ENCODE measurements around the gene SLC66A3. TPM values are rescaled to one million over a fixed set of nuclear protein-coding genes. Genes with fewer than 3 reads are reported as not detected.

Gene SLC66A3
- total RNA-seq, 1 experiment from 2014 or later = 12.5 TPM

DNA sequence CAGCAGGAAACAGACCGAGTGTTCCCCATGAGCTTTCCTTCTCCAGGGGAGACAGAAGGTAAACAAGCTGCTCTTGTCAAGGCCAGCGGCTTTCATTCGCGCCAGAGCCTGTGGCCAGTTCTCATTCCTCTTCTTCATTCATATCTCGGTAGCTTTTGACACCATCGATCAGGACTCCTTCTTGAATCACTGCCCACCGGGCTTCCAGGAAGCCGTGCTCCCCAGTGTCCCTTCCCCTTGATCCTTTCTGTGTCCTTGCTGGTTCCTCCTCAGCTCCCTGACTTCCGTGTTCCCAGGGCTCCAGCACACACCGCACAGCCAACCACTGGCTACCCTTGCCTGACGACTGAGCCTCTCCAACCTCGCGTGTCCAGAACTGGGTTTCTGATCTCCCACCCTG lies 14.1 kb downstream of the SLC66A3 start:
- ChIA-PET POLR2A (no interaction called here), CTCF (interaction anchor here (2.4 kb wide), 1 partner anchor 37 kb away, joined by 12 read pairs; a partner anchor contains a TSS)
- TF ChIP-seq TEAD1 (CRISPR knock-in tag; IDR thresholded peaks at IDR 0.05) (no peak), RELA (CRISPR knock-in tag; IDR thresholded peaks at IDR 0.05; ENCODE audit: borderline replicate concordance) (no peak), SOX15 (CRISPR knock-in tag; IDR thresholded peaks at IDR 0.05) (no peak), KAT7 (CRISPR knock-in tag; IDR thresholded peaks at IDR 0.05; ENCODE audit: borderline replicate concordance) (no peak), ELF4 (CRISPR knock-in tag; IDR thresholded peaks at IDR 0.05; ENCODE audit: low read depth) (no peak), FOXJ3 (CRISPR knock-in tag; IDR thresholded peaks at IDR 0.05; ENCODE audit: borderline replicate concordance) (no peak), GTF2I (CRISPR knock-in tag; conservative IDR thresholded peaks at IDR 0.05) (no peak), SMAD3 (CRISPR knock-in tag; IDR thresholded peaks at IDR 0.05; ENCODE audit: borderline replicate concordance) (no peak), ESRRA (CRISPR knock-in tag; IDR thresholded peaks at IDR 0.05; ENCODE audit: borderline replicate concordance) (no peak), CREM (CRISPR knock-in tag; IDR thresholded peaks at IDR 0.05) (no peak), FOXP1 (CRISPR knock-in tag; IDR thresholded peaks at IDR 0.05; ENCODE audit: borderline replicate concordance) (no peak), MYBL2 (CRISPR knock-in tag; IDR thresholded peaks at IDR 0.05) (no peak)
- TF ChIP-seq, protein P1, sequence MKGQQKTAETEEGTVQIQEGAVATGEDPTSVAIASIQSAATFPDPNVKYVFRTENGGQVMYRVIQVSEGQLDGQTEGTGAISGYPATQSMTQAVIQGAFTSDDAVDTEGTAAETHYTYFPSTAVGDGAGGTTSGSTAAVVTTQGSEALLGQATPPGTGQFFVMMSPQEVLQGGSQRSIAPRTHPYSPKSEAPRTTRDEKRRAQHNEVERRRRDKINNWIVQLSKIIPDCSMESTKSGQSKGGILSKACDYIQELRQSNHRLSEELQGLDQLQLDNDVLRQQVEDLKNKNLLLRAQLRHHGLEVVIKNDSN (CRISPR knock-in tag; IDR thresholded peaks at IDR 0.05) = no peak
- peaks cover 3% of the 10 kb centered on the region; the same call in 1 of the 2 replicates for H3K4me1 Mint-ChIP-seq
- DNase-seq (ENCODE audit: low spot score) (no peak), ATAC-seq (no peak)
- H3K4me3 Mint-ChIP-seq = no peak overlapping the region
- H3K36me3 Mint-ChIP-seq = no peaks in the 10 kb centered on the region
- H3K27me3 Mint-ChIP-seq (ENCODE audit: low read depth) = no peaks in the 10 kb centered on the region
- no peaks in the 10 kb centered on the region for H3K9me3 Mint-ChIP-seq
- H3K27ac Mint-ChIP-seq = no peak overlapping the region

DNA sequence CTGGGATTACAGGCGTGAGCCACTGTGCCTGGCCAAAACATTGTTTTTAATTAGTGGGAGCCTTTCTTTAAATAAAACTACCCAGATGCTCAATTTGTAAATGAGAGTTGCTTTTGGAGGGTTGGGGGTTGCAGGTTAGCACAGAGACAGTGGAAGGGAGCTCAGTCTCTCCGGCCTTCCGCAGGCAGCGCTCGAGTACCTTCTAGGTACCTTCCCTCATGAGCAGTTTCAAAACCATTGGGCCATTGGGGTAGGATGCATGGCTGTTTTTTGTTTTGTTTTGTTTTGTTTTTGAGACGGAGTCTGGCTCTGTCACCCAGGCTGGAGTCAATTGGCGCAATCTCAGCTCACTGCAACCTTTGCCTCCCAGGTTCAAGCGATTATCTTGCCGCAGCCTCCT lies 19.0 kb downstream of the SLC66A3 start:
- Mint-ChIP-seq H3K4me3 (no peak overlapping the region), H3K36me3 (no peaks in the 10 kb centered on the region), H3K27me3 (ENCODE audit: low read depth) (no peaks in the 10 kb centered on the region), H3K4me1 (no peaks in the 10 kb centered on the region), H3K27ac (no peak overlapping the region), H3K9me3 (no peaks in the 10 kb centered on the region)
- no peak for DNase-seq (ENCODE audit: low spot score)
- ChIA-PET CTCF (no interaction called here), POLR2A (no interaction called here)
- TF ChIP-seq NFATC4 (CRISPR knock-in tag; IDR thresholded peaks at IDR 0.05) (no peak), ZNF416 (CRISPR knock-in tag; IDR thresholded peaks at IDR 0.05) (no peak)
- no peak for ATAC-seq

DNA sequence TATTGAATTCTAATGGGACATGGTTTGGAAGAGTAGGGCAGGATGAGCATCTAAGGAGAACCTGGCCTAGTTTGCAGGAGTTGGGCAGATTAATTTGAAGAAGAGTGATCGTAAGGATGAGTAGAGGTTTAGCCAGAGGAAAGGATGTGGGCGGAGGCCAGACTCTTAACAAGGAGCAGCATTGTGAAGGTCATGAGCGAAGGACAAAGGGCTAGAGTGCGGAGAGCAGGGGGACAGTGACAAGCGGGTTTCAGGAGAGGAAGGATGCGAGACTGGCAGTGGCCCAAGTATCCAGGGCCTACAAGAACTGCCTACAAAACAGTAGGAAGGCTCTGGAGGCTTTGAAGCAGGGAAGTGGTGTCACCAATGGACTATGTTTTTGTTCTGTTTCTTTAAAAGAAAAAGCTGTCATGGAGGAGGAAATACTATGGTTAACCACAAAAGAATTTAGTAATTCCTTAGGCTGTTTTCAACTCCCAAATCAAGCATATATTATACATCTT lies 20.1 kb downstream of the SLC66A3 start:
- Mint-ChIP-seq H3K4me3 (no peak overlapping the region), H3K36me3 (no peaks in the 10 kb centered on the region), H3K27me3 (ENCODE audit: low read depth) (no peaks in the 10 kb centered on the region), H3K4me1 (no peaks in the 10 kb centered on the region), H3K27ac (peak overlapping the region; percentile 32), H3K9me3 (no peaks in the 10 kb centered on the region)
- DNase-seq (ENCODE audit: low spot score) (no peak), ATAC-seq (peak; percentile 46)
- CTCF ChIA-PET = interaction anchor here (0.7 kb wide), 1 partner anchor 43 kb away, joined by 3 read pairs; no protein-coding TSS in a partner anchor
- POLR2A ChIA-PET = no interaction called here
- TF ChIP-seq, protein P2, sequence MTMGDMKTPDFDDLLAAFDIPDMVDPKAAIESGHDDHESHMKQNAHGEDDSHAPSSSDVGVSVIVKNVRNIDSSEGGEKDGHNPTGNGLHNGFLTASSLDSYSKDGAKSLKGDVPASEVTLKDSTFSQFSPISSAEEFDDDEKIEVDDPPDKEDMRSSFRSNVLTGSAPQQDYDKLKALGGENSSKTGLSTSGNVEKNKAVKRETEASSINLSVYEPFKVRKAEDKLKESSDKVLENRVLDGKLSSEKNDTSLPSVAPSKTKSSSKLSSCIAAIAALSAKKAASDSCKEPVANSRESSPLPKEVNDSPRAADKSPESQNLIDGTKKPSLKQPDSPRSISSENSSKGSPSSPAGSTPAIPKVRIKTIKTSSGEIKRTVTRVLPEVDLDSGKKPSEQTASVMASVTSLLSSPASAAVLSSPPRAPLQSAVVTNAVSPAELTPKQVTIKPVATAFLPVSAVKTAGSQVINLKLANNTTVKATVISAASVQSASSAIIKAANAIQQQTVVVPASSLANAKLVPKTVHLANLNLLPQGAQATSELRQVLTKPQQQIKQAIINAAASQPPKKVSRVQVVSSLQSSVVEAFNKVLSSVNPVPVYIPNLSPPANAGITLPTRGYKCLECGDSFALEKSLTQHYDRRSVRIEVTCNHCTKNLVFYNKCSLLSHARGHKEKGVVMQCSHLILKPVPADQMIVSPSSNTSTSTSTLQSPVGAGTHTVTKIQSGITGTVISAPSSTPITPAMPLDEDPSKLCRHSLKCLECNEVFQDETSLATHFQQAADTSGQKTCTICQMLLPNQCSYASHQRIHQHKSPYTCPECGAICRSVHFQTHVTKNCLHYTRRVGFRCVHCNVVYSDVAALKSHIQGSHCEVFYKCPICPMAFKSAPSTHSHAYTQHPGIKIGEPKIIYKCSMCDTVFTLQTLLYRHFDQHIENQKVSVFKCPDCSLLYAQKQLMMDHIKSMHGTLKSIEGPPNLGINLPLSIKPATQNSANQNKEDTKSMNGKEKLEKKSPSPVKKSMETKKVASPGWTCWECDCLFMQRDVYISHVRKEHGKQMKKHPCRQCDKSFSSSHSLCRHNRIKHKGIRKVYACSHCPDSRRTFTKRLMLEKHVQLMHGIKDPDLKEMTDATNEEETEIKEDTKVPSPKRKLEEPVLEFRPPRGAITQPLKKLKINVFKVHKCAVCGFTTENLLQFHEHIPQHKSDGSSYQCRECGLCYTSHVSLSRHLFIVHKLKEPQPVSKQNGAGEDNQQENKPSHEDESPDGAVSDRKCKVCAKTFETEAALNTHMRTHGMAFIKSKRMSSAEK (CRISPR knock-in tag; IDR thresholded peaks at IDR 0.05; ENCODE audit: borderline replicate concordance) = no peak
- TF ChIP-seq, protein P3, sequence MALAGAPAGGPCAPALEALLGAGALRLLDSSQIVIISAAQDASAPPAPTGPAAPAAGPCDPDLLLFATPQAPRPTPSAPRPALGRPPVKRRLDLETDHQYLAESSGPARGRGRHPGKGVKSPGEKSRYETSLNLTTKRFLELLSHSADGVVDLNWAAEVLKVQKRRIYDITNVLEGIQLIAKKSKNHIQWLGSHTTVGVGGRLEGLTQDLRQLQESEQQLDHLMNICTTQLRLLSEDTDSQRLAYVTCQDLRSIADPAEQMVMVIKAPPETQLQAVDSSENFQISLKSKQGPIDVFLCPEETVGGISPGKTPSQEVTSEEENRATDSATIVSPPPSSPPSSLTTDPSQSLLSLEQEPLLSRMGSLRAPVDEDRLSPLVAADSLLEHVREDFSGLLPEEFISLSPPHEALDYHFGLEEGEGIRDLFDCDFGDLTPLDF (CRISPR knock-in tag; IDR thresholded peaks at IDR 0.05) = no peak
- TF ChIP-seq KAT7 (CRISPR knock-in tag; IDR thresholded peaks at IDR 0.05; ENCODE audit: borderline replicate concordance) (no peak), JAZF1 (CRISPR knock-in tag; IDR thresholded peaks at IDR 0.05) (no peak), SMAD4 (CRISPR knock-in tag; IDR thresholded peaks at IDR 0.05) (no peak), ELF4 (CRISPR knock-in tag; IDR thresholded peaks at IDR 0.05; ENCODE audit: low read depth) (no peak), NFATC4 (CRISPR knock-in tag; IDR thresholded peaks at IDR 0.05) (no peak), NFE2L1 (CRISPR knock-in tag; IDR thresholded peaks at IDR 0.05) (no peak), MXD4 (CRISPR knock-in tag; IDR thresholded peaks at IDR 0.05; ENCODE audit: borderline replicate concordance) (no peak), EMX1 (CRISPR knock-in tag; IDR thresholded peaks at IDR 0.05) (no peak)
- TF ChIP-seq, protein P4, sequence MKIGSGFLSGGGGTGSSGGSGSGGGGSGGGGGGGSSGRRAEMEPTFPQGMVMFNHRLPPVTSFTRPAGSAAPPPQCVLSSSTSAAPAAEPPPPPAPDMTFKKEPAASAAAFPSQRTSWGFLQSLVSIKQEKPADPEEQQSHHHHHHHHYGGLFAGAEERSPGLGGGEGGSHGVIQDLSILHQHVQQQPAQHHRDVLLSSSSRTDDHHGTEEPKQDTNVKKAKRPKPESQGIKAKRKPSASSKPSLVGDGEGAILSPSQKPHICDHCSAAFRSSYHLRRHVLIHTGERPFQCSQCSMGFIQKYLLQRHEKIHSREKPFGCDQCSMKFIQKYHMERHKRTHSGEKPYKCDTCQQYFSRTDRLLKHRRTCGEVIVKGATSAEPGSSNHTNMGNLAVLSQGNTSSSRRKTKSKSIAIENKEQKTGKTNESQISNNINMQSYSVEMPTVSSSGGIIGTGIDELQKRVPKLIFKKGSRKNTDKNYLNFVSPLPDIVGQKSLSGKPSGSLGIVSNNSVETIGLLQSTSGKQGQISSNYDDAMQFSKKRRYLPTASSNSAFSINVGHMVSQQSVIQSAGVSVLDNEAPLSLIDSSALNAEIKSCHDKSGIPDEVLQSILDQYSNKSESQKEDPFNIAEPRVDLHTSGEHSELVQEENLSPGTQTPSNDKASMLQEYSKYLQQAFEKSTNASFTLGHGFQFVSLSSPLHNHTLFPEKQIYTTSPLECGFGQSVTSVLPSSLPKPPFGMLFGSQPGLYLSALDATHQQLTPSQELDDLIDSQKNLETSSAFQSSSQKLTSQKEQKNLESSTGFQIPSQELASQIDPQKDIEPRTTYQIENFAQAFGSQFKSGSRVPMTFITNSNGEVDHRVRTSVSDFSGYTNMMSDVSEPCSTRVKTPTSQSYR (CRISPR knock-in tag; IDR thresholded peaks at IDR 0.05) = no peak
